Immature natural killer cell (primary cell): ENCODE data around the gene KAZN. TPM values are rescaled to one million over a fixed set of nuclear protein-coding genes. Genes with fewer than 3 reads are reported as not detected.

ENCODE experiments used
- DNase-seq, 3 donors: peaks; one replicate each; pipeline ENCODE4 v3.0.0; 2022; ENCODE audit warnings: mixed read lengths in 1 of 3
- H3K27ac Mint-ChIP-seq, 6 donors: one replicate each; pipeline ENCODE4 v1.8.0; 2020; ENCODE audit warnings: mixed read lengths in 6 of 6, mild to moderate bottlenecking in 5 of 6, inconsistent platforms in 4 of 6, moderate library complexity in 3 of 6
- H3K27me3 Mint-ChIP-seq, 3 donors: one replicate each; pipeline ENCODE4 v1.8.0; 2020 to 2021; ENCODE audit warnings: low read depth in 3 of 3, mild to moderate bottlenecking in 3 of 3, mixed read lengths in 3 of 3, moderate library complexity in 3 of 3, inconsistent platforms in 1 of 3
- H3K36me3 Mint-ChIP-seq, 3 donors: one replicate each; pipeline ENCODE4 v1.8.0; 2020; ENCODE audit warnings: mixed read lengths in 3 of 3, inconsistent platforms in 2 of 3, mild to moderate bottlenecking in 2 of 3
- H3K4me1 Mint-ChIP-seq, 2 donors: one replicate each; pipeline ENCODE4 v1.8.0; 2020; ENCODE audit warnings: inconsistent platforms in 2 of 2, mild to moderate bottlenecking in 2 of 2, mixed read lengths in 2 of 2, moderate library complexity in 1 of 2
- H3K4me3 Mint-ChIP-seq, 5 donors: one replicate each; pipeline ENCODE4 v1.8.0; 2020; ENCODE audit warnings: mild to moderate bottlenecking in 5 of 5, mixed read lengths in 5 of 5, inconsistent platforms in 3 of 5, moderate library complexity in 3 of 5
- H3K9me3 Mint-ChIP-seq, 6 donors: one replicate each; pipeline ENCODE4 v1.8.0; 2020; ENCODE audit warnings: mild to moderate bottlenecking in 6 of 6, mixed read lengths in 6 of 6, inconsistent platforms in 4 of 6, moderate library complexity in 3 of 6
- polyA plus RNA-seq, 3 donors: library from polyadenylated mRNA; unstranded; fragments of 300-500 nt; fragmentation: Illumina TruSeq; gene quantifications; one replicate each; pipeline ENCODE4 v1.2.3, GENCODE V29; 2021

The KAZN gene
- polyA plus RNA-seq, 3 donors from 2014 or later, result 0.24 TPM; not detected in 2

GRCh38 chr1:14666373-14666772 is 67.9 kb downstream of the KAZN start:
- no peak overlapping the region for H3K27ac Mint-ChIP-seq
- no peaks in the 10 kb centered on the region for H3K36me3 Mint-ChIP-seq
- no peak for DNase-seq
- H3K4me3 Mint-ChIP-seq, result no peak overlapping the region
- H3K27me3 Mint-ChIP-seq, result peaks cover 0 to 11% (median 0%) of the 10 kb centered on the region in 3 donors
- H3K9me3 Mint-ChIP-seq, result no peaks in the 10 kb centered on the region
- no peaks in the 10 kb centered on the region for H3K4me1 Mint-ChIP-seq

DNA sequence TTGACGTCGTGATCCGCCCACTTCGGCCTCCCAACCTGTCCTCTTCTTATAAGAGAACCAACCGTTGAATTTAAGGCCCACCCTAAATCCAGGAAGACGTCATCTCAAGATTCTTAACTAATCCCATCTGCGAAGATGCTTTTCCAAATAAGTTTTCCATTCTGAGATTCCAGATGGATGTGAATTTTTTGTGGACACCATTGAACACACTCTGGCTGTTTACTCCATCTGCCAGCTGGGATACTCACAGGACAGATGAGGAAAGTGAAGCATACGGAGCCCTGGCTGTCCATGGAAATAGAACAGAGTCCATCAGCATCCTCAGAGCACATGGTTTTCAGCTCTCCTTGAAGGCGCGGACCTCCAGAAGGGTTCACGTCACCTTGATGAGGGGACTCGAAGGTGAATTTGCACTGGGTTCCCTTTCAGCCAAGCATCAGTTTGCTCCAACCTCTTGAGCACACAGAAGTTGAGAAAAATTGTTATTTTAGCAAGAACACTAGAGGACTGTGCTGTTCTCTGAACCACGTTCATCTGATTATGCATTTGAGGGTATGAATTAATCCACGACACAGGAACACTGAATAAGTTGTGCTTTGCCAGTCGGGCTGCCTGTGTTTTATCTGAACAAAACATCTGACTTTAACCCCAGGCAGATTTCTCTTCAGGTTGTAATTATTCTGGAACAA is 68.6 kb downstream of the KAZN start:
- peaks cover 1 to 9% (median 3%) of the 10 kb centered on the region in 3 donors for H3K27me3 Mint-ChIP-seq
- no peaks in the 10 kb centered on the region for H3K36me3 Mint-ChIP-seq
- H3K9me3 Mint-ChIP-seq, result no peaks in the 10 kb centered on the region
- no peaks in the 10 kb centered on the region for H3K4me1 Mint-ChIP-seq
- H3K4me3 Mint-ChIP-seq, result no peak overlapping the region
- DNase-seq, result no peak
- no peak overlapping the region for H3K27ac Mint-ChIP-seq

GRCh38 chr1:14667651-14667984 is 69.1 kb downstream of the KAZN start:
- Mint-ChIP-seq H3K36me3 (no peaks in the 10 kb centered on the region), H3K27me3 (peaks cover 1 to 12% (median 3%) of the 10 kb centered on the region in 3 donors), H3K4me3 (no peak overlapping the region), H3K4me1 (no peaks in the 10 kb centered on the region), H3K27ac (no peak overlapping the region), H3K9me3 (no peaks in the 10 kb centered on the region)
- no peak for DNase-seq

DNA sequence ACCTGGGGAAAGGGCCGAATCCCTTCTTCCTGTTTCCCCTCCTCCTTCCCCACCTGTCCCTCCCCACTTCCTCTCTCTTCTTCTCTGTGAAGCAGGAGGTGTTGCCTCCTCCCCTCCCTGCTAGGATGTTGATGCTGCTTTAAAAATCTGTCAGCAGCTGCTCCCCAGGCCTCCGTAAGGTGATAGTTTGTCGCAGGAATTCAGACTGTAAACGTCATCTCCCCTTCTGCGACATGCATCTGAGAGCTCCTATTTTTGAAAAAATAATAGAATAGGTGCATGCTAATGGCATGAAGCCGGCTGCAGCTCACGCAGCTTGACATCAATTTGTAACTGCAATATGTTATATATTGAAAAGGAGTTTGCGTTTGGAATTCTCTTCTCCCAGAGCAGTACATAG is 70.1 kb downstream of the KAZN start:
- no peaks in the 10 kb centered on the region for H3K36me3 Mint-ChIP-seq
- H3K9me3 Mint-ChIP-seq, result no peaks in the 10 kb centered on the region
- DNase-seq, result no peak
- H3K4me3 Mint-ChIP-seq, result no peak overlapping the region
- H3K27ac Mint-ChIP-seq, result no peak overlapping the region
- H3K4me1 Mint-ChIP-seq, result no peaks in the 10 kb centered on the region
- peaks cover 1 to 11% (median 3%) of the 10 kb centered on the region in 3 donors for H3K27me3 Mint-ChIP-seq

- Mint-ChIP-seq H3K4me3 (no peak overlapping the region), H3K27ac (no peak overlapping the region), H3K27me3 (peaks cover 1 to 5% (median 3%) of the 10 kb centered on the region in 3 donors), H3K4me1 (no peaks in the 10 kb centered on the region), H3K36me3 (no peaks in the 10 kb centered on the region), H3K9me3 (no peaks in the 10 kb centered on the region)
- DNase-seq, result no peak
These were observed 73.5 kb downstream of the KAZN start for GRCh38 chr1:14672005-14672404.

- no peaks in the 10 kb centered on the region for H3K9me3 Mint-ChIP-seq
- no peak overlapping the region for H3K4me3 Mint-ChIP-seq
- no peak for DNase-seq
- no peak overlapping the region for H3K27ac Mint-ChIP-seq
- peaks cover 3 to 9% (median 4%) of the 10 kb centered on the region in 3 donors for H3K27me3 Mint-ChIP-seq
- no peaks in the 10 kb centered on the region for H3K36me3 Mint-ChIP-seq
- no peaks in the 10 kb centered on the region for H3K4me1 Mint-ChIP-seq
These were observed 75.5 kb downstream of the KAZN start for GRCh38 chr1:14674030-14674429.

DNA sequence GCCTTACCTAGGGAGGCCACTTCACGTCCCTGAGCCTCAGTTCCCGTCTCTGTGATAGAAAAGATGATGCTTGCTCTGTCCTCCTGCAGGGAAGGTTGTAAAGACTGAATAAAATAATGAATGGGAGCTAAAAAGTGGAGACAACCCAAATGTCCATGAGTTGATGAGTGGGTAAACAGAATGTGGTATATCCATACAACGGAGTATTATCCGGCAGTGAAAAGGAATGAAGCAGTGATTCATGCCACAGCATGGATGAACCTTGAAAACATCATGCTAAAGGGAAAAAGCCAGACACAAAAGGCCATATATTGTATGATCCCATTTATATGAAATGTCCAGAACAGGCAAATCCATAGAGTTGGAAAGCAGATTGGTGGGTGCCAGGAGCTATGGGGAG is 77.9 kb downstream of the KAZN start:
- Mint-ChIP-seq H3K4me1 (no peaks in the 10 kb centered on the region), H3K27ac (no peak overlapping the region), H3K9me3 (no peaks in the 10 kb centered on the region), H3K27me3 (peaks cover 3 to 9% (median 4%) of the 10 kb centered on the region in 3 donors), H3K36me3 (no peaks in the 10 kb centered on the region), H3K4me3 (no peak overlapping the region)
- DNase-seq, result no peak

- Mint-ChIP-seq H3K4me3 (no peak overlapping the region), H3K9me3 (no peaks in the 10 kb centered on the region), H3K36me3 (no peaks in the 10 kb centered on the region), H3K27ac (no peak overlapping the region), H3K27me3 (peaks cover 0 to 6% (median 5%) of the 10 kb centered on the region in 3 donors), H3K4me1 (no peaks in the 10 kb centered on the region)
- no peak for DNase-seq
These were observed 78.9 kb downstream of the KAZN start for GRCh38 chr1:14677292-14677971.

- Mint-ChIP-seq H3K4me3 (no peak overlapping the region), H3K27ac (no peak overlapping the region), H3K4me1 (no peaks in the 10 kb centered on the region), H3K27me3 (peaks cover 0 to 7% (median 4%) of the 10 kb centered on the region in 3 donors), H3K9me3 (no peaks in the 10 kb centered on the region), H3K36me3 (no peaks in the 10 kb centered on the region)
- no peak for DNase-seq
These were observed 79.6 kb downstream of the KAZN start for GRCh38 chr1:14678011-14678638.

- Mint-ChIP-seq H3K27me3 (peaks cover 0 to 7% (median 4%) of the 10 kb centered on the region in 3 donors), H3K9me3 (no peaks in the 10 kb centered on the region), H3K36me3 (no peaks in the 10 kb centered on the region), H3K27ac (no peak overlapping the region), H3K4me1 (no peaks in the 10 kb centered on the region), H3K4me3 (no peak overlapping the region)
- DNase-seq, result no peak
These were observed 80.7 kb downstream of the KAZN start for GRCh38 chr1:14679027-14679688.

GRCh38 chr1:14681182-14681581 is 82.7 kb downstream of the KAZN start:
- no peak overlapping the region for H3K4me3 Mint-ChIP-seq
- H3K9me3 Mint-ChIP-seq, result no peaks in the 10 kb centered on the region
- H3K4me1 Mint-ChIP-seq, result no peaks in the 10 kb centered on the region
- peaks cover 0 to 12% (median 4%) of the 10 kb centered on the region in 3 donors for H3K27me3 Mint-ChIP-seq
- DNase-seq, result no peak
- no peaks in the 10 kb centered on the region for H3K36me3 Mint-ChIP-seq
- no peak overlapping the region for H3K27ac Mint-ChIP-seq

- H3K4me1 Mint-ChIP-seq, result no peaks in the 10 kb centered on the region
These were observed 84.6 kb downstream of the KAZN start for GRCh38 chr1:14682941-14683621.

GRCh38 chr1:14685078-14685477 is 86.6 kb downstream of the KAZN start:
- Mint-ChIP-seq H3K27ac (no peak overlapping the region), H3K36me3 (no peaks in the 10 kb centered on the region), H3K27me3 (peaks cover 2 to 13% (median 2%) of the 10 kb centered on the region in 3 donors), H3K4me1 (no peaks in the 10 kb centered on the region), H3K4me3 (no peak overlapping the region), H3K9me3 (peaks cover 0 to 1% (median 0%) of the 10 kb centered on the region in 6 donors)
- no peak for DNase-seq

More at GRCh38 chr1:14682941-14683621, 84.6 kb downstream of the KAZN start:
- Mint-ChIP-seq H3K27me3 (peaks cover 0 to 12% (median 2%) of the 10 kb centered on the region in 3 donors), H3K36me3 (no peaks in the 10 kb centered on the region), H3K4me3 (no peak overlapping the region), H3K27ac (no peak overlapping the region), H3K9me3 (peaks cover 0 to 1% (median 0%) of the 10 kb centered on the region in 6 donors)
- DNase-seq, result no peak
